ENCODE results near the gene RAB11FIP3.
"Not testable (repeated sequence)": the region's sequence is repeated elsewhere in the genome, so short reads cannot be mapped to it uniquely, and the experiment has no call there.

- TF ChIP-seq, protein P1, sequence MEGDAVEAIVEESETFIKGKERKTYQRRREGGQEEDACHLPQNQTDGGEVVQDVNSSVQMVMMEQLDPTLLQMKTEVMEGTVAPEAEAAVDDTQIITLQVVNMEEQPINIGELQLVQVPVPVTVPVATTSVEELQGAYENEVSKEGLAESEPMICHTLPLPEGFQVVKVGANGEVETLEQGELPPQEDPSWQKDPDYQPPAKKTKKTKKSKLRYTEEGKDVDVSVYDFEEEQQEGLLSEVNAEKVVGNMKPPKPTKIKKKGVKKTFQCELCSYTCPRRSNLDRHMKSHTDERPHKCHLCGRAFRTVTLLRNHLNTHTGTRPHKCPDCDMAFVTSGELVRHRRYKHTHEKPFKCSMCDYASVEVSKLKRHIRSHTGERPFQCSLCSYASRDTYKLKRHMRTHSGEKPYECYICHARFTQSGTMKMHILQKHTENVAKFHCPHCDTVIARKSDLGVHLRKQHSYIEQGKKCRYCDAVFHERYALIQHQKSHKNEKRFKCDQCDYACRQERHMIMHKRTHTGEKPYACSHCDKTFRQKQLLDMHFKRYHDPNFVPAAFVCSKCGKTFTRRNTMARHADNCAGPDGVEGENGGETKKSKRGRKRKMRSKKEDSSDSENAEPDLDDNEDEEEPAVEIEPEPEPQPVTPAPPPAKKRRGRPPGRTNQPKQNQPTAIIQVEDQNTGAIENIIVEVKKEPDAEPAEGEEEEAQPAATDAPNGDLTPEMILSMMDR (IDR thresholded peaks at IDR 0.05): not testable (repeated sequence)
- TF ChIP-seq POLR2A (IDR thresholded peaks at IDR 0.05): not testable (repeated sequence)
Measured at GRCh38 chr16:478287-478686, 52.8 kb downstream of the RAB11FIP3 start.

All from heart left ventricle (tissue), 13 donors.